ENCODE measurements around the gene SNAI1.

GRCh38 chr20:49983848-49984408 lies 1.1 kb downstream of the SNAI1 start:
- no peak for TF ChIP-seq CTCF (IDR thresholded peaks at IDR 0.05)
- TF ChIP-seq POLR2A (IDR thresholded peaks at IDR 0.05) = no peak
